ENCODE data around the gene FAM171A1.

DNA sequence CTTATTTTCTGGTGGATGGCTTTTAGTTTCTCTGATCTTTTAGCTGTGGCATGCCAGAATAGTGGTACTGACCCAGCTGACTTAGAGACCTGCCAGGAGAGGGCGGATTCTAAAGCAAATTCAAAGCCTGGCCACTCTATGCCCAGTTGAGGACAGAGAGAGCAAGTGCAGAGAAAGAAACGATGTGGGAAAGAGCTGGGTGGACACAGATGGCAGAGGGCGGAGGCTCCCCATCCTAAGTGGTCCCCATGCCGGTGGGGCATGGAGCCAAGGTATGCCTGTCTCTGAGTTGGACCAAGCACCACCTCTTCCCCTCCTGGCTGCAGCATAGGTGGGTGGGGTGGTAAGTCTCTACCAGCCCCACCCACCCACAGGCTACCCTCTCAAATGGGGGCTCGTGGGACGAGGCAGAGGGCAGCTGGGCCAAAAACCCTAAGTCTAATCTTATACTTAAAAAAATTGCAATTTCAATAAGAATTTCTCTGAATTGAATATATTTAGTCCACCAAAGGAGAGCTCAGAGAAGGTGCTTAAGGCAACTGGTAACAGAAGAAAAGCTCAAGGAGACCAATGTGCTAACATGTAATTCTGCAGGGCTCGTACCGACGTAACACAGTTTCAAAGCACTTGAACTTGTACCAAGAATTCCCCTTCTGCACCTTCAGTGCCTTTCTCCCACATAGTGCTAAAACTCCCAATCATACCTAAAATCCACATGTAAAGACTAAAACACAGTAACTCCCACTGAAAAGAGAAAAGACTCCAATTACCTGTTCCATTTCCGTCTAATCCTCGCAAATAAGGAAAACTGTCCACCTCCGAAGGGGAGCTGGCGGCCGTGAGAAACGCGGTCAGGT, 116.9 kb downstream of the FAM171A1 start:
- no peak for TF ChIP-seq CTCF (IDR thresholded peaks at IDR 0.05)
- no peak for TF ChIP-seq POLR2A (IDR thresholded peaks at IDR 0.05)

Measured in prostate gland (tissue), 2 donors.